ENCODE data around the gene NFATC3.

The NFATC3 gene

GRCh38 chr16:68073902-68074760 lies 11.0 kb upstream of the NFATC3 start:
- DNase-seq: no peak

GRCh38 chr16:68074850-68075555 lies 10.2 kb upstream of the NFATC3 start:
- peak; percentile 39 for DNase-seq

DNA sequence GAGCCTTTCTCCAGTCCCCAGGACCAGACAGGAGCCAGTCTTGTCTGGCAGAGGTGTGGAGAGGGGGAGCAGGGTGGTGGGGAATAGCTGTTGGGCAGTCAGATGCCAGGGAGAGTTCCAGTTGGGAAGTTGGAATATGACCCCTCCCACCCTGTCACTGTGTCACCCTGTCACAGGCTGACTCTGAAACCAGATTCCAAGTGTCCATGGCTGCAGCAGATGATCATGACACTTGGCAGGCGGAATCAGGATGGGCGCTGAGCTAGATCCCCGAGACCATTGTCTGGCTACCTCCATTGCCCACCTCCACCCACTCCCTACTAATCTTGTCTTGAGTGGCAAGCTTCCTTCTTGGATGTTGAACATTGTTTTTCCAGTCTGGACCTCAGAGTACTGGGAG lies 9.2 kb upstream of the NFATC3 start:
- DNase-seq: no peak

DNA sequence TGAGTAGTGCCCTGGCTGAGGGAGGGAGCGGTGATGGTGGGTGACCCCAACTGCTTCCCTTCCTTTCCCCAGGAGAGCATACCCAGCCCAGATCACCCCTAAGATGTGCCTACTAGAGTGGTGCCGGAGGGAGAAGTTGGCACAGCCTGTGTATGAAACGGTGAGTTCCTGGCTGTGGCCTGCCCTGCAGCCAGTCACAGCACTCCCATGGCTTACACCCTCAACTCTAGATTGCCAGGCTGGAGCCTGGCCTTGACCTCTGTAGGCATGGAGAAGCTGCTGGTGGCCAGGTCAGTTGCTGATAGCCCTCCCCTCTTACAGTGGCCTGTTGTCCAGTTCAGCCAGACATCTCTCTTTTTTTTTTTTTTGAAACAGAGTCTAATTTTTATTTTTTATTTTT lies 8.6 kb upstream of the NFATC3 start:
- DNase-seq: no peak

- no peak for DNase-seq
Measured at GRCh38 chr16:68077866-68078700, 7.1 kb upstream of the NFATC3 start.

DNA sequence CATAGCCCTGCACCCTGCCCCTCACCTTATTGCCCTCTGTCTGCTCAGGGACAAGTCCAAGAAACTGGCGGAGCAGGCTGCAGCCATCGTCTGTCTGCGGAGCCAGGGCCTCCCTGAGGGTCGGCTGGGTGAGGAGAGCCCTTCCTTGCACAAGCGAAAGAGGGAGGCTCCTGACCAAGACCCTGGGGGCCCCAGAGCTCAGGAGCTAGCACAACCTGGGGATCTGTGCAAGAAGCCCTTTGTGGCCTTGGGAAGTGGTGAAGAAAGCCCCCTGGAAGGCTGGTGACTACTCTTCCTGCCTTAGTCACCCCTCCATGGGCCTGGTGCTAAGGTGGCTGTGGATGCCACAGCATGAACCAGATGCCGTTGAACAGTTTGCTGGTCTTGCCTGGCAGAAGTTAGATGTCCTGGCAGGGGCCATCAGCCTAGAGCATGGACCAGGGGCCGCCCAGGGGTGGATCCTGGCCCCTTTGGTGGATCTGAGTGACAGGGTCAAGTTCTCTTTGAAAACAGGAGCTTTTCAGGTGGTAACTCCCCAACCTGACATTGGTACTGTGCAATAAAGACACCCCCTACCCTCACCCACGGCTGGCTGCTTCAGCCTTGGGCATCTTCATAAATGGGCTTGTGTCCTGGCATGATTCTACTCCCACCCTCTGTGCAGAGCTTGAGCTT lies 6.3 kb upstream of the NFATC3 start:
- no peak for DNase-seq

GRCh38 chr16:68079376-68079625 lies 5.9 kb upstream of the NFATC3 start:
- no peak for DNase-seq

DNA sequence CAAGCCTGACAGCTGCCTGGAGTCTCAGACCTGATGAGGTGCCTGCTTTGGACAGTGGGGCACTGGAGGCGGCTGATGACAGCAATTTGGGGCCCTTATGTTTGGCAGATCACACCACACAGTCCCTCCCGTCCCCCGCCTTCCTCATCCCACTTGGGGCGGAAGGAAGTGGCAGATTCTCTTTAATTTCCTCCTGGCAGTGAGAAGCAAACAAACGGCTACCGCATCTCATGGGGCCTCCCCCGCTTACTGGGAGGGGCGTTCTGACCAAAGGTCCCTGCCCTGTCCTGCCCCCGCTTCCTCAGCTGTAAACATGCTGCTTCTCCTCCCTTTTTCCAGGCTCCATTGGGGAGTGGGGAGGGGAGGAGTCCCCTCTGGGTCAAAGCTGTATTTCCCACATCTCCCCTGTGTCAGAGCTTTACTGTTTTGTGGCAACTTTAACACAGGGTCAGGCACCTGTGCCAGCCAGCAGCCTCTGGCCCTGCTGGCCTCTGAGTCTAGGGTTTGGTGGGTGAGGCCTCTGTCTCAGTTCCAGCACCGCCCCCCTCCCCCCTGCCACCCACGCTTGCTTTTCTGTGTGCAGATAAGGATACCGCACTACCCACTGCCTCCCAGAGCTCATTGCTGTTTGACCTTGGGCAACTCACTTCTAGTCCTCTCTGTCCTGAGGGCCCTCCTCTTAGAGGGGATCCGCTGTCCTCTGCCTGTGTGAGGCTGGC lies 5.4 kb upstream of the NFATC3 start:
- DNase-seq: peak; percentile 66

DNA sequence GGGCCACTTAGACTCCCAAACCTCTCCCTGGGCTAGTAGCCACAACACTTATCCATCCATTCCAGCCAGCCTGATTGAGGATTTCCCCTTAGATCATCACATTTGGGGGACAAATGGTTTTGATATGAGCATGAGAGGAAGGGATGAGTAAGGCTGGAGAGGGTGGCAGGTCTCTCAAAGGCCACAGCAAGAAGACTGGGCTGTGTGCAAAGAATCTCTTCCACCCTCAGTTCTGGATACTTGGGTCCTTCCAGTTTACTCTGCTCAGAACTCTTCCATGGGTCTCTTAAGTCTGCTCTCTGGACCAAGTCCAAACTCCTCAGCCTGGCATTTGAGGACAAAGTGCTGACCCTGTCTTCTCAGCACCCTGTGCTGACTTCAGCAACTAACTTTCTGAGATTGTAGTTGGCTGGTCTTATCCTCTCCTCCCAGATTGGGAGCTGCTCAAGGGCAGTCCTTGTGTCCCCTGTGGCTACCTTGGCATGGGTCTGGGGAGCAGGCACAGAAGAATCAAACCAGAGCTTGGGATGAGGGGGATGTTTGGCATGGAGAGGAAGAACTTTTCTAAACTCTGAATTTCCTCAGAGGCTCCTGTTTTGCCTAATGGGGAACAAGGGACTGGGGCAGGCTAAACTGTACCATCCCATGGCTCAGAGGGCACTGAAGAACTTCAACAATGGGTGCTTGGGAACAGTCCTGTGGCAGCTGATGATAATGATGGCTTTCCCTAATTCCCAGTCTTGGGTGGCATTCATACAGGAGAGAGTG lies 3.1 kb upstream of the NFATC3 start:
- peak; percentile 35 for DNase-seq

DNA sequence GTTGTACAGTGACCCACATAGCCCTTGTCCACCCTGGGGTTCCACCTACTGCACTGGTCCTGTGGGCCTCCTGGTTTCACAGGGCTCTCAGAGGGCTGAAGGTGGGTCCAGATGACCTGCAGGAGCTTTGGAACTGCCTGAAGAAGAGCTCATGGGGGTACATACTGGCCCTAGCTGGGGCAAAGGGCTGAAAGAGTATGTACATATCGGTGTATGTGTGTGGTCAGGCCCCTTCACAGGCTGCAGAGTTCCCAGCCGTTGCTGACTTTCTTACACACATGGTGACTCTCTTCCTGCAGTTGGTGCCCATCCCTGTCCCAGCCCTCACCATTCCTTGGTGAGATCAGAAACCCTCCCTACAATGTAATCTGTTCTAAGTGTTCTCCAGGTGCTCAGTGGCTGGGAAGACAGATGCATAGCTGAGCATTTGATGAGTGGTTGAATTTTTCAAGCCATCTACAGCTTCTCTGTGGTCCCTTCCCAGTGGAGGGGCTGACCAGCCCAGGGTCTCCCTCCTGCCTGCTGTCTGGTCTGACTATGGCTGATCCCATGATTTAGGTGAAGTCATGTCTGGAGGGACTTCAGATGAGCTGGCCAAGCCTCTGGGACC lies 2.4 kb upstream of the NFATC3 start:
- no peak for DNase-seq

DNA sequence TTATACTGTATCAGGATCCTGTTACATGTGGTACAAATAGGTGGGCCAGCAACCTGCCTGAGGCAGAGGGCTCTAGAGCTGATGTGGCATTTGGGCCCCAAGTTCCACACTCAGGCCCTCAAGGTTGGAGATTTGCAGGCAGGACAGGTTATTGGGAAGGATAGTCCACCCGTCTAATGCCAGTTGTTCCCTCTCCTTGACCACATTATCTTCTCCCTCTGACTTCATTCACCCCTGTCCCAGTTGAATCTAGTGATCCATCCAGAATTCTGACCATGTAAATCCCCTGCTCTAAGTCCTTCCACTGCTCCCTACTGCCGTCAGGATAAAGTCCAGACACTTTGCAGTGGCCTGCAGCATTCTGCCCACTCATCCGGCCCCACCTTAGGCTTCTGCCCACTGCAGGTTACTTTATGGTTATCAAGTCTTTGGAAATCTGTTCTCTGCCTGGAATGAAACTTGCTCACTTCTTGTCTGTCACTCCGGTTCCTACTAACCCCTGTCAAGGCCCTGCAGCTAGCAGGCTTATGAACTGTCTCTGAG lies 1.9 kb upstream of the NFATC3 start:
- DNase-seq: no peak

- DNase-seq: no peak
Measured at GRCh38 chr16:68083861-68084503, 1.2 kb upstream of the NFATC3 start.

DNA sequence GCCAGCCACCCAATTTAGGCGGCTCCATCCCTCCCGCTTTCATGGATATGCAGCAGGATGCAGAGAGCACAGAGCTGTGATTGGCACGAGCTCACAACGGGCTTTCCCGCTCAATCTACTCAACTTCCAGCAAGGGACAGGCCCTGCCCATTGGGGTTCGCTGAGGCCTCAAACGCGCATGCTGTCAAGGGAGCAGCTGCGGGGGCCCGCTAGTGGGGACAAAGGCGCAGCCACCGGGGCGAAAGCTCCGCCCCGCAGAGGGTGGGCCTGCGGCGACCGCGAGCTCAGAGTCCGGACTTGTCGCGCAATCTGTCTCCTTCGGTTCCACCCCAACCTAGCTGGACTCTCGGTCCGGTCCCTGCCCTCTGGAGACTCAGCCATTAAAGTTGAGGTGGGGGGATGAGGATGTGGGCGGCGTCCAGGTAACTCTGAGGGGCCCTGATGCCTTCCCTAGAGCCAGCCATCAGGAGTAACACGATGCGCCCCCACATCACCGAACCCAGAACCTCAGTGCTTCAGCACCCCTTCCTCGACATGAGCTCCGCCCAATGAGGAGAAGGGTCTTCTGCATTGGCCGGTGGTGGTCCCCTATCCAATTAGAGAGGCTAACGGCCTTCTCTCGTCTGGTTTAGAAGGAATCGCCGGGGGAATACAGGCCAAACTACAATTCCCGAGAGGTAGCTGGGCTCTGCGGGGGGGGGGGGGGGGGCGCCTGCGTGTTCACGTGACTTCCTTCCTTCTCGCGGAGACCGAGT lies 489 bp upstream of the NFATC3 start:
- DNase-seq: peak; percentile 87

DNA sequence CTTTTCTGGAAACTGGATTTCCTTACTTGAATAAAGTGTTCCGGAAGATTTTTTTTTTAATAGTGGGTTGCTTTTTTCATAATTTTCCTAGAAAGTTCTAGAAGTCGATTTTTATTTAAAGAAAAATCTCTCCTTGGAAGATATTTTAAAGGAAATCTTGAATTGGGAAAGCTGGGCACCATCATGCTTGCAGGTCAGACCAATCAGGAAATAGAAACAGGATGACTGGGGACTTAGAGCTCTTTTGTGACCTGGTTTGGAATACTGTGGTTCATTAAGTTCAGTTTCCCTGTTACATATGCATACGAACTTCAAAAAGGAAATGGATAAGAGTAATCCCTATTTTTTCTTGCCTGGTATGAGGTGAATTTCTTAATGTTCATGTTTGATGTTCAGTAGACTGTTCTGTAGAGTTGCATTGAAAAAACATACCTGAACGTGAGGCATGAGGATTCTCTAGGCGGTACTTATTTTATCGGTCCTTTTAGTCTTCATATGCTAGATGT lies 1.2 kb downstream of the NFATC3 start:
- DNase-seq: no peak

- no peak for DNase-seq
Measured at GRCh38 chr16:68086860-68087268, 1.7 kb downstream of the NFATC3 start.

DNA sequence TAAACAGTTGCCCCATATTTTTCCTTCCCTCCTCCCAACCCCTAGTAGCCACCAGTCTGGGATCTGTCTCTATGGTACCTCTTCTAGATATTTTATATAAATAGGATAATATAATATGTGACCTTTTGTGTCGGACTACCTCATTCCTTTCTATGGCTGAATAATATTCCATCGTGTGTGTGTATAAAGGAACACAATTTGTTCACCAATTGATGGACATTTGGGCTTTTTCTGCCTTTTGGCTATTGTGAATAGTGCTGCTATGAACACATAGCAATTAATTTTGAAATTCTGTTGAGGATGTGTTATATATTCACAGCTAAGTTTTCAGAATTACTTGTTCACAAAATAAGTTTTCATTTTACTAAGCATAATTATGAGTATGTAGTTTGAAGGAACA lies 2.5 kb downstream of the NFATC3 start:
- DNase-seq: no peak

- no peak for DNase-seq
Measured at GRCh38 chr16:68088130-68088972, 3.2 kb downstream of the NFATC3 start.

DNA sequence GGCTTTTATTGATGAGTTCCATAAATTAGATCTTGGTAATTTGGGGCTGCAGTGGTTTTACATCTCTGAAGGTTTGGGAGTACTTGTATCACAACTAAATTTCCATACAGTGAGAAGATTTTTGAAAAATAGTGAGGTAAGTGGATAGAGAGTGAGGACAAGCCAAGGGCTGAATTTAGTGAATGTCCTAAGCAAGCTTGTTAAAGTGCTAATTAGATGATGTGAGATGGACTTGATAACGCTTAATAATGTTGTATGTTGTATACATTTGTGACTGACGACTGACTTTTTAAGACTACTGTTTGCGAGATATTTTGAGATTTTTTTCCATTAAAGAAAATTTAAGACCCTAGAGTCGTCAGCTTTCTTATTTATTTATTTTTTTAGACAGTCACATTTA lies 3.9 kb downstream of the NFATC3 start:
- no peak for DNase-seq
